Measurements from ENCODE around the gene CCL21.

DNA sequence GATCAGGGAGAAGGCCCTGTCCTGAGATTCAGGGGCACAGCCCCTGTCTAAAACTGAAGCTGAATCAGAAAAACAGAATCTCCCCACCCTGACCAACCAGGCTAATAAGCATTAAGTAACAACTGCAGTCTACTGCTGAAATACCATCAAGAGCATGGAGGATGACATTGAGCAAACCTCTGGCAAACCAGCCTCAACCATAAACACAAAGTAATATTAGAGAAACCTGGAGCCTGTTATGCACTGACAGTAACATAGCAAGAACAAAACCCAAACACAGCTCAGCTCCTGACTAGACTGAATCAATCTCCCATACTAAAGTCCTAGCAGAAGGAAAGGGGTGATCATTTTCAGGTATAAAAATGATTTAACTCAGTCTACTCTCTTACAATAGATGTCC is 24.8 kb upstream of the CCL21 start:
- no peak for TF ChIP-seq PPARA (CRISPR knock-in tag; IDR thresholded peaks at IDR 0.05; ENCODE audit: borderline replicate concordance)
- TF ChIP-seq PATZ1 (CRISPR knock-in tag; IDR thresholded peaks at IDR 0.05; ENCODE audit: borderline replicate concordance), result no peak
- no peak for TF ChIP-seq ZC3H10 (CRISPR knock-in tag; IDR thresholded peaks at IDR 0.05)
- no peak for TF ChIP-seq ZNF8 (CRISPR knock-in tag; IDR thresholded peaks at IDR 0.05)
- no peak for TF ChIP-seq ESRRG (CRISPR knock-in tag; IDR thresholded peaks at IDR 0.05)
- TF ChIP-seq, protein P1, sequence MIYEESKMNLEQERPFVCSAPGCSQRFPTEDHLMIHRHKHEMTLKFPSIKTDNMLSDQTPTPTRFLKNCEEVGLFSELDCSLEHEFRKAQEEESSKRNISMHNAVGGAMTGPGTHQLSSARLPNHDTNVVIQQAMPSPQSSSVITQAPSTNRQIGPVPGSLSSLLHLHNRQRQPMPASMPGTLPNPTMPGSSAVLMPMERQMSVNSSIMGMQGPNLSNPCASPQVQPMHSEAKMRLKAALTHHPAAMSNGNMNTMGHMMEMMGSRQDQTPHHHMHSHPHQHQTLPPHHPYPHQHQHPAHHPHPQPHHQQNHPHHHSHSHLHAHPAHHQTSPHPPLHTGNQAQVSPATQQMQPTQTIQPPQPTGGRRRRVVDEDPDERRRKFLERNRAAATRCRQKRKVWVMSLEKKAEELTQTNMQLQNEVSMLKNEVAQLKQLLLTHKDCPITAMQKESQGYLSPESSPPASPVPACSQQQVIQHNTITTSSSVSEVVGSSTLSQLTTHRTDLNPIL (CRISPR knock-in tag; IDR thresholded peaks at IDR 0.05; ENCODE audit: low read depth), result no peak
- TF ChIP-seq POU6F1 (CRISPR knock-in tag; IDR thresholded peaks at IDR 0.05; ENCODE audit: borderline replicate concordance, low read depth), result no peak
- TF ChIP-seq ZFP30 (CRISPR knock-in tag; IDR thresholded peaks at IDR 0.05), result no peak
- TF ChIP-seq ZNF70 (CRISPR knock-in tag; IDR thresholded peaks at IDR 0.05), result no peak
